Activated T-cell treated with anti-CD3 and anti-CD28 coated beads, Interleukin-2, amount 50 U/mL, for 72 hours (primary cell): ENCODE data around the gene CES2. TPM values are rescaled to one million over a fixed set of nuclear protein-coding genes. Genes with fewer than 3 reads are reported as not detected.

Experiments
- ATAC-seq, 2 donors: fragments of 150-1000 bp; cut with Tn5 transposase; replicated peaks in 1 of 2; 2 replicates each; pipeline ENCODE4 v1.10.0; 2021; ENCODE audit warnings: moderate library complexity in 2 of 2, mild to moderate bottlenecking in 1 of 2
- DNase-seq, 2 donors: peaks; one replicate each; pipeline ENCODE4 v3.0.0; 2021 to 2022; ENCODE audit warnings: mixed read lengths in 1 of 2
- H3K27ac Mint-ChIP-seq: one replicate; pipeline ENCODE4 v1.8.0; 2022; ENCODE audit warnings: mild to moderate bottlenecking, moderate library complexity, mixed read lengths
- H3K27me3 Mint-ChIP-seq: one replicate; pipeline ENCODE4 v1.8.0; 2022; ENCODE audit warnings: low read depth, mixed read lengths
- H3K36me3 Mint-ChIP-seq, 2 donors: one replicate each; pipeline ENCODE4 v1.8.0; 2022; ENCODE audit warnings: mixed read lengths in 2 of 2, mild to moderate bottlenecking in 1 of 2; ENCODE audit not compliant: insufficient read depth in 2 of 2
- H3K4me1 Mint-ChIP-seq: one replicate; pipeline ENCODE4 v1.8.0; 2022; ENCODE audit warnings: low read depth, mixed read lengths
- H3K4me3 Mint-ChIP-seq, 2 donors: one replicate each; pipeline ENCODE4 v1.8.0; 2022; ENCODE audit warnings: mild to moderate bottlenecking in 2 of 2, mixed read lengths in 2 of 2, moderate library complexity in 2 of 2
- H3K9me3 Mint-ChIP-seq, 2 donors: one replicate each; pipeline ENCODE4 v1.8.0; 2022; ENCODE audit warnings: mixed read lengths in 2 of 2
- total RNA-seq, 2 donors: library from RNA; stranded (reverse); gene quantifications; one replicate each; pipeline ENCODE4 v1.2.3, GENCODE V29; 2022

Gene CES2
- total RNA-seq, 2 donors from 2014 or later, result 28.7 to 33.3 TPM

- Mint-ChIP-seq H3K4me1 (no peaks in the 10 kb centered on the region), H3K27ac (no peak within 1 kb of the TSS), H3K36me3 (no peaks in the 10 kb centered on the region), H3K9me3 (no peaks in the 10 kb centered on the region), H3K4me3 (no peak within 1 kb of the TSS), H3K27me3 (peaks cover 12% of the 10 kb centered on the region)
- no peak for DNase-seq
- ATAC-seq, result no peak
Measured at GRCh38 chr16:66918803-66919568, 16.3 kb upstream of the CES2 start, which contains the start of gene CDH16. TSS of gene CDH16 (minus strand) at chr16:66918885. CDS start at chr16:66918065, 820 bp downstream.

GRCh38 chr16:66919569-66920298 lies 15.6 kb upstream of the CES2 start:
- no peak overlapping the region for H3K27ac Mint-ChIP-seq
- H3K9me3 Mint-ChIP-seq, result no peaks in the 10 kb centered on the region
- H3K4me3 Mint-ChIP-seq, result no peak overlapping the region
- ATAC-seq (no peak), DNase-seq (no peak)
- no peaks in the 10 kb centered on the region for H3K36me3 Mint-ChIP-seq
- H3K27me3 Mint-ChIP-seq, result peaks cover 14% of the 10 kb centered on the region
- no peaks in the 10 kb centered on the region for H3K4me1 Mint-ChIP-seq

- Mint-ChIP-seq H3K27me3 (peaks cover 14% of the 10 kb centered on the region), H3K27ac (no peak overlapping the region), H3K4me3 (no peak overlapping the region), H3K4me1 (no peaks in the 10 kb centered on the region), H3K9me3 (no peaks in the 10 kb centered on the region), H3K36me3 (no peaks in the 10 kb centered on the region)
- ATAC-seq (no peak), DNase-seq (no peak)
Measured at GRCh38 chr16:66920299-66920590, 15.1 kb upstream of the CES2 start.

- Mint-ChIP-seq H3K9me3 (no peaks in the 10 kb centered on the region), H3K27me3 (peaks cover 21% of the 10 kb centered on the region)
Measured at GRCh38 chr16:66920924-66921680, 14.2 kb upstream of the CES2 start.

GRCh38 chr16:66921729-66922450 lies 13.4 kb upstream of the CES2 start:
- ATAC-seq (no peak), DNase-seq (no peak)
- Mint-ChIP-seq H3K36me3 (no peaks in the 10 kb centered on the region), H3K9me3 (no peaks in the 10 kb centered on the region), H3K27me3 (peaks cover 21% of the 10 kb centered on the region), H3K27ac (no peak overlapping the region), H3K4me1 (peaks cover 5% of the 10 kb centered on the region), H3K4me3 (no peak overlapping the region)

More at GRCh38 chr16:66920924-66921680, 14.2 kb upstream of the CES2 start:
- ATAC-seq (no peak), DNase-seq (no peak)
- Mint-ChIP-seq H3K4me1 (peaks cover 5% of the 10 kb centered on the region), H3K4me3 (no peak overlapping the region), H3K27ac (no peak overlapping the region), H3K36me3 (no peaks in the 10 kb centered on the region)

GRCh38 chr16:66923247-66923731 lies 12.0 kb upstream of the CES2 start:
- Mint-ChIP-seq H3K4me3 (no peak overlapping the region), H3K27ac (no peak overlapping the region), H3K4me1 (peaks cover 11% of the 10 kb centered on the region), H3K36me3 (no peaks in the 10 kb centered on the region), H3K9me3 (no peaks in the 10 kb centered on the region), H3K27me3 (peaks cover 21% of the 10 kb centered on the region)
- ATAC-seq, result no peak
- no peak for DNase-seq

GRCh38 chr16:66923866-66924265 lies 11.4 kb upstream of the CES2 start:
- Mint-ChIP-seq H3K9me3 (no peaks in the 10 kb centered on the region), H3K4me1 (peaks cover 17% of the 10 kb centered on the region), H3K27me3 (peaks cover 21% of the 10 kb centered on the region), H3K36me3 (no peaks in the 10 kb centered on the region), H3K4me3 (no peak overlapping the region), H3K27ac (no peak overlapping the region)
- DNase-seq (no peak), ATAC-seq (no peak)

- Mint-ChIP-seq H3K27ac (no peak overlapping the region), H3K9me3 (no peaks in the 10 kb centered on the region), H3K4me1 (peaks cover 21% of the 10 kb centered on the region), H3K36me3 (no peaks in the 10 kb centered on the region), H3K4me3 (peak overlapping the region; percentile 75 to 80), H3K27me3 (peaks cover 21% of the 10 kb centered on the region)
- peak; percentile 74 to 77 for DNase-seq
- ATAC-seq, result peak; percentile 82 to 84
Measured at GRCh38 chr16:66924527-66925321, 10.6 kb upstream of the CES2 start.

GRCh38 chr16:66925322-66925840 lies 9.9 kb upstream of the CES2 start, which contains the start of gene RRAD:
TSS of gene RRAD (minus strand) at chr16:66925535. CDS start at chr16:66925179, 356 bp downstream.
- no peak for DNase-seq
- H3K36me3 Mint-ChIP-seq, result no peaks in the 10 kb centered on the region

GRCh38 chr16:66926171-66926947 lies 9.0 kb upstream of the CES2 start:
- DNase-seq (no peak), ATAC-seq (no peak)
- peak overlapping the region in 1 of 2 donors; percentile 75 for H3K4me3 Mint-ChIP-seq
- no peaks in the 10 kb centered on the region for H3K9me3 Mint-ChIP-seq
- H3K36me3 Mint-ChIP-seq, result no peaks in the 10 kb centered on the region
- H3K27me3 Mint-ChIP-seq, result peaks cover 21% of the 10 kb centered on the region
- H3K27ac Mint-ChIP-seq, result no peak overlapping the region
- H3K4me1 Mint-ChIP-seq, result peaks cover 21% of the 10 kb centered on the region

More at GRCh38 chr16:66925322-66925840, 9.9 kb upstream of the CES2 start, which contains the start of gene RRAD:
- H3K27ac Mint-ChIP-seq, result no peak within 1 kb of the TSS
- peaks cover 21% of the 10 kb centered on the region for H3K4me1 Mint-ChIP-seq
- H3K27me3 Mint-ChIP-seq, result peaks cover 21% of the 10 kb centered on the region
- peak within 1 kb of the TSS; percentile 75 to 80 for H3K4me3 Mint-ChIP-seq
- no peaks in the 10 kb centered on the region for H3K9me3 Mint-ChIP-seq
- peak in 1 of 2 donors; percentile 12 for ATAC-seq

GRCh38 chr16:66926961-66927436 lies 8.3 kb upstream of the CES2 start:
- no peaks in the 10 kb centered on the region for H3K36me3 Mint-ChIP-seq
- DNase-seq (no peak), ATAC-seq (no peak)
- H3K27ac Mint-ChIP-seq, result no peak overlapping the region
- H3K9me3 Mint-ChIP-seq, result no peaks in the 10 kb centered on the region
- H3K4me1 Mint-ChIP-seq, result peaks cover 26% of the 10 kb centered on the region
- H3K4me3 Mint-ChIP-seq, result no peak overlapping the region
- H3K27me3 Mint-ChIP-seq, result peaks cover 21% of the 10 kb centered on the region
